ENCODE measurements around the gene BMPR1A. TPM values are rescaled to one million over a fixed set of nuclear protein-coding genes. Genes with fewer than 3 reads are reported as not detected.

BMPR1A gene
- total RNA-seq, 4 donors from 2014 or later: 26.5 to 44.9 (median 37.1) TPM

- no peak for DNase-seq (ENCODE audit: low spot score)
- ATAC-seq (ENCODE audit: low FRiP score): no peak
- TF ChIP-seq CTCF (IDR thresholded peaks at IDR 0.05): no peak
These were observed 212.0 kb downstream of the BMPR1A start, which contains the start of gene ADIRF for GRCh38 chr10:86968271-86968993. TSS of gene ADIRF (plus strand) at chr10:86968482. CDS start at chr10:86968545, 63 bp downstream.

GRCh38 chr10:86968994-86969355, 212.6 kb downstream of the BMPR1A start:
- DNase-seq (ENCODE audit: low spot score) (no peak), ATAC-seq (ENCODE audit: low FRiP score) (no peak)
- TF ChIP-seq CTCF (IDR thresholded peaks at IDR 0.05): no peak

- no peak for DNase-seq (ENCODE audit: low spot score)
- peak; percentile 19 for ATAC-seq (ENCODE audit: low FRiP score)
These were observed 213.1 kb downstream of the BMPR1A start for GRCh38 chr10:86969421-86970041.

GRCh38 chr10:86970162-86970981, 214.0 kb downstream of the BMPR1A start:
- no peak for TF ChIP-seq CTCF (IDR thresholded peaks at IDR 0.05)
- no peak for DNase-seq (ENCODE audit: low spot score)
- peak; percentile 45 for ATAC-seq (ENCODE audit: low FRiP score)

More at GRCh38 chr10:86969421-86970041, 213.1 kb downstream of the BMPR1A start:
- no peak for TF ChIP-seq CTCF (IDR thresholded peaks at IDR 0.05)

GRCh38 chr10:86970982-86971231, 214.5 kb downstream of the BMPR1A start:
- TF ChIP-seq CTCF (IDR thresholded peaks at IDR 0.05): no peak
- DNase-seq (ENCODE audit: low spot score): no peak
- peak; percentile 3 for ATAC-seq (ENCODE audit: low FRiP score)

- no peak for TF ChIP-seq CTCF (IDR thresholded peaks at IDR 0.05)
These were observed 215.0 kb downstream of the BMPR1A start for GRCh38 chr10:86971232-86971991.

More at GRCh38 chr10:86971232-86971991, 215.0 kb downstream of the BMPR1A start:
- peak; percentile 74 for ATAC-seq (ENCODE audit: low FRiP score)
- DNase-seq (ENCODE audit: low spot score): peak; percentile 80
